Cardiac septum (tissue), 1 donor: ENCODE data around the gene DENND6A. TPM values are rescaled to one million over a fixed set of nuclear protein-coding genes. Genes with fewer than 3 reads are reported as not detected.
"Not testable (repeated sequence)": the region's sequence is repeated elsewhere in the genome, so short reads cannot be mapped to it uniquely, and the experiment has no call there.

Experiments
- DNase-seq: peaks from one replicate; pipeline ENCODE4 v3.0.0-alpha.2; 2020; ENCODE audit warnings: low spot score
- intact Hi-C: fragments of 100-400 bp; cut with DNase I; formaldehyde crosslinking; loops from one replicate; pipeline ENCODE4 v1.14.0; 2022
- total RNA-seq: library from RNA; stranded (reverse); fragmentation: NEBNext Ultra II Directional; extraction: Animal tissue kit (Norgen Biotek cat#: 25700); gene quantifications from one replicate; pipeline ENCODE4 v1.2.1, GENCODE V29; 2021
- donor health status: DM: no; HTN: no; CAD: no.

The DENND6A gene
- total RNA-seq, 1 donor from 2014 or later: 22.1 TPM

- DNase-seq: no peak
- intact Hi-C loops: no loop called here
These were observed 38.6 kb downstream of the DENND6A start for GRCh38 chr3:57654267-57654666.

GRCh38 chr3:57652203-57652602 lies 40.7 kb downstream of the DENND6A start:
- intact Hi-C loops: no loop called here
- DNase-seq: no peak

GRCh38 chr3:57647292-57647940 lies 45.5 kb downstream of the DENND6A start:
- intact Hi-C loops: loop anchor here (5.0 to 10.0 kb wide), 2 partner anchors 180 to 207 kb away; no protein-coding TSS in a partner anchor
- DNase-seq: no peak

GRCh38 chr3:57646723-57647122 lies 46.2 kb downstream of the DENND6A start:
- intact Hi-C loops: loop anchor here (5.0 to 10.0 kb wide), 2 partner anchors 181 to 208 kb away; no protein-coding TSS in a partner anchor
- DNase-seq: no peak

- DNase-seq: no peak
- intact Hi-C loops: loop anchor here (5.0 to 10.0 kb wide), 2 partner anchors 183 to 210 kb away; no protein-coding TSS in a partner anchor
These were observed 48.1 kb downstream of the DENND6A start for GRCh38 chr3:57644740-57645139.

- DNase-seq: no peak
- intact Hi-C loops: no loop called here
These were observed 55.5 kb downstream of the DENND6A start for GRCh38 chr3:57637391-57637790.

GRCh38 chr3:57634259-57634658 lies 58.6 kb downstream of the DENND6A start:
- intact Hi-C loops, DNase-seq: not testable (repeated sequence)

- intact Hi-C loops: no loop called here
- no peak for DNase-seq
These were observed 64.9 kb downstream of the DENND6A start for GRCh38 chr3:57627976-57628375.

GRCh38 chr3:57624801-57625200 lies 68.1 kb downstream of the DENND6A start:
- intact Hi-C loops: no loop called here
- DNase-seq: no peak

GRCh38 chr3:57622362-57622761 lies 70.5 kb downstream of the DENND6A start:
- DNase-seq: no peak
- intact Hi-C loops: no loop called here

- DNase-seq: no peak
- intact Hi-C loops: no loop called here
These were observed 75.1 kb downstream of the DENND6A start for GRCh38 chr3:57617739-57618138.

GRCh38 chr3:57616233-57616632 lies 76.6 kb downstream of the DENND6A start:
- intact Hi-C loops: no loop called here
- no peak for DNase-seq

- DNase-seq, intact Hi-C loops: not testable (repeated sequence)
These were observed 81.0 kb downstream of the DENND6A start for GRCh38 chr3:57611870-57612269.

- intact Hi-C loops: no loop called here
- no peak for DNase-seq
These were observed 87.2 kb downstream of the DENND6A start for GRCh38 chr3:57605683-57606082.

- DNase-seq: no peak
- intact Hi-C loops: no loop called here
These were observed 87.9 kb downstream of the DENND6A start for GRCh38 chr3:57604971-57605370.

- intact Hi-C loops: no loop called here
- no peak for DNase-seq
These were observed 92.7 kb downstream of the DENND6A start for GRCh38 chr3:57600195-57600594.

GRCh38 chr3:57598765-57599360 lies 94.0 kb downstream of the DENND6A start:
- intact Hi-C loops: loop anchor here (5.0 kb wide), 1 partner anchor 372 kb away; the partner anchor contains the start of gene APPL1
- DNase-seq: no peak

GRCh38 chr3:57597127-57597923 lies 95.6 kb downstream of the DENND6A start, which contains the start of gene ARF4:
ARF4 (minus strand) TSS chr3:57597344; CDS start chr3:57597140, 204 bp downstream.
- peak; percentile 99 for DNase-seq

GRCh38 chr3:57596495-57597126 lies 96.3 kb downstream of the DENND6A start:
- peak; percentile 90 for DNase-seq
- intact Hi-C loops: loop anchor here (1.0 to 5.0 kb wide), 4 partner anchors 40 to 369 kb away; partner anchors contain the start of genes APPL1, PDE12 and SLMAP

More at GRCh38 chr3:57597127-57597923, 95.6 kb downstream of the DENND6A start, which contains the start of gene ARF4:
- intact Hi-C loops: loop anchor here (1.0 to 5.0 kb wide), 4 partner anchors 41 to 370 kb away; partner anchors contain the start of genes APPL1, PDE12 and SLMAP
